ENCODE measurements around the gene KLHL13.

Gene KLHL13

GRCh38 chrX:118062817-118063615, 53.6 kb downstream of the KLHL13 start:
- H3K9me3 ChIP-seq (ENCODE audit: control insufficient read depth, insufficient read depth, low read length): peaks cover 6% of the 10 kb centered on the region
- no peaks in the 10 kb centered on the region for H3K36me3 ChIP-seq (ENCODE audit: control insufficient read depth, insufficient read depth, low read length)
- no peak overlapping the region for H3K9ac ChIP-seq (ENCODE audit: low read depth, low read length)
- H3K4me3 ChIP-seq (ENCODE audit: low read depth, low read length): no peak overlapping the region
- H3K27me3 ChIP-seq (ENCODE audit: control insufficient read depth, insufficient read depth, low read length): no peaks in the 10 kb centered on the region
- no peaks in the 10 kb centered on the region for H3K4me1 ChIP-seq (ENCODE audit: control insufficient read depth, insufficient read depth, low read length)

- peaks cover 6% of the 10 kb centered on the region for H3K9me3 ChIP-seq (ENCODE audit: control insufficient read depth, insufficient read depth, low read length)
- no peak overlapping the region for H3K4me3 ChIP-seq (ENCODE audit: low read depth, low read length)
- H3K4me1 ChIP-seq (ENCODE audit: control insufficient read depth, insufficient read depth, low read length): no peaks in the 10 kb centered on the region
- H3K27me3 ChIP-seq (ENCODE audit: control insufficient read depth, insufficient read depth, low read length): no peaks in the 10 kb centered on the region
- H3K9ac ChIP-seq (ENCODE audit: low read depth, low read length): no peak overlapping the region
- H3K36me3 ChIP-seq (ENCODE audit: control insufficient read depth, insufficient read depth, low read length): no peaks in the 10 kb centered on the region
Observed at GRCh38 chrX:118062048-118062789, 54.4 kb downstream of the KLHL13 start.

GRCh38 chrX:118058924-118059323, 57.7 kb downstream of the KLHL13 start:
- H3K4me1 ChIP-seq (ENCODE audit: control insufficient read depth, insufficient read depth, low read length): no peaks in the 10 kb centered on the region
- peaks cover 6% of the 10 kb centered on the region for H3K9me3 ChIP-seq (ENCODE audit: control insufficient read depth, insufficient read depth, low read length)
- no peaks in the 10 kb centered on the region for H3K36me3 ChIP-seq (ENCODE audit: control insufficient read depth, insufficient read depth, low read length)
- no peak overlapping the region for H3K9ac ChIP-seq (ENCODE audit: low read depth, low read length)
- H3K4me3 ChIP-seq (ENCODE audit: low read depth, low read length): no peak overlapping the region
- H3K27me3 ChIP-seq (ENCODE audit: control insufficient read depth, insufficient read depth, low read length): no peaks in the 10 kb centered on the region

GRCh38 chrX:118056870-118057269, 59.7 kb downstream of the KLHL13 start:
- no peak overlapping the region for H3K9ac ChIP-seq (ENCODE audit: low read depth, low read length)
- H3K9me3 ChIP-seq (ENCODE audit: control insufficient read depth, insufficient read depth, low read length): peaks cover 6% of the 10 kb centered on the region
- no peaks in the 10 kb centered on the region for H3K36me3 ChIP-seq (ENCODE audit: control insufficient read depth, insufficient read depth, low read length)
- H3K4me3 ChIP-seq (ENCODE audit: low read depth, low read length): no peak overlapping the region
- H3K27me3 ChIP-seq (ENCODE audit: control insufficient read depth, insufficient read depth, low read length): no peaks in the 10 kb centered on the region
- H3K4me1 ChIP-seq (ENCODE audit: control insufficient read depth, insufficient read depth, low read length): no peaks in the 10 kb centered on the region

- Histone ChIP-seq H3K4me3 (ENCODE audit: low read depth, low read length) (no peak overlapping the region), H3K27me3 (ENCODE audit: control insufficient read depth, insufficient read depth, low read length) (no peaks in the 10 kb centered on the region), H3K4me1 (ENCODE audit: control insufficient read depth, insufficient read depth, low read length) (no peaks in the 10 kb centered on the region), H3K9ac (ENCODE audit: low read depth, low read length) (no peak overlapping the region), H3K9me3 (ENCODE audit: control insufficient read depth, insufficient read depth, low read length) (no peaks in the 10 kb centered on the region), H3K36me3 (ENCODE audit: control insufficient read depth, insufficient read depth, low read length) (no peaks in the 10 kb centered on the region)
Observed at GRCh38 chrX:118049713-118050112, 66.9 kb downstream of the KLHL13 start.

- H3K36me3 ChIP-seq (ENCODE audit: control insufficient read depth, insufficient read depth, low read length): no peaks in the 10 kb centered on the region
- no peak overlapping the region for H3K4me3 ChIP-seq (ENCODE audit: low read depth, low read length)
- H3K9me3 ChIP-seq (ENCODE audit: control insufficient read depth, insufficient read depth, low read length): peaks cover 2% of the 10 kb centered on the region
- H3K9ac ChIP-seq (ENCODE audit: low read depth, low read length): no peak overlapping the region
- no peaks in the 10 kb centered on the region for H3K27me3 ChIP-seq (ENCODE audit: control insufficient read depth, insufficient read depth, low read length)
- H3K4me1 ChIP-seq (ENCODE audit: control insufficient read depth, insufficient read depth, low read length): no peaks in the 10 kb centered on the region
Observed at GRCh38 chrX:118047446-118048186, 69.0 kb downstream of the KLHL13 start.

GRCh38 chrX:118039591-118039990, 77.0 kb downstream of the KLHL13 start:
- Histone ChIP-seq H3K27me3 (ENCODE audit: control insufficient read depth, insufficient read depth, low read length) (no peaks in the 10 kb centered on the region), H3K4me3 (ENCODE audit: low read depth, low read length) (no peak overlapping the region), H3K4me1 (ENCODE audit: control insufficient read depth, insufficient read depth, low read length) (no peaks in the 10 kb centered on the region), H3K36me3 (ENCODE audit: control insufficient read depth, insufficient read depth, low read length) (no peaks in the 10 kb centered on the region), H3K9me3 (ENCODE audit: control insufficient read depth, insufficient read depth, low read length) (peaks cover 2% of the 10 kb centered on the region), H3K9ac (ENCODE audit: low read depth, low read length) (no peak overlapping the region)

- Histone ChIP-seq H3K27me3 (ENCODE audit: control insufficient read depth, insufficient read depth, low read length) (no peaks in the 10 kb centered on the region), H3K4me1 (ENCODE audit: control insufficient read depth, insufficient read depth, low read length) (no peaks in the 10 kb centered on the region), H3K36me3 (ENCODE audit: control insufficient read depth, insufficient read depth, low read length) (no peaks in the 10 kb centered on the region), H3K9ac (ENCODE audit: low read depth, low read length) (no peak overlapping the region), H3K9me3 (ENCODE audit: control insufficient read depth, insufficient read depth, low read length) (peaks cover 2% of the 10 kb centered on the region), H3K4me3 (ENCODE audit: low read depth, low read length) (no peak overlapping the region)
Observed at GRCh38 chrX:118038614-118039365, 77.8 kb downstream of the KLHL13 start.

- no peak overlapping the region for H3K4me3 ChIP-seq (ENCODE audit: low read depth, low read length)
- peaks cover 4% of the 10 kb centered on the region for H3K9me3 ChIP-seq (ENCODE audit: control insufficient read depth, insufficient read depth, low read length)
- H3K9ac ChIP-seq (ENCODE audit: low read depth, low read length): no peak overlapping the region
- H3K36me3 ChIP-seq (ENCODE audit: control insufficient read depth, insufficient read depth, low read length): no peaks in the 10 kb centered on the region
- H3K27me3 ChIP-seq (ENCODE audit: control insufficient read depth, insufficient read depth, low read length): no peaks in the 10 kb centered on the region
- H3K4me1 ChIP-seq (ENCODE audit: control insufficient read depth, insufficient read depth, low read length): no peaks in the 10 kb centered on the region
Observed at GRCh38 chrX:118026631-118027030, 90.0 kb downstream of the KLHL13 start.

GRCh38 chrX:118025226-118025625, 91.4 kb downstream of the KLHL13 start:
- Histone ChIP-seq H3K9me3 (ENCODE audit: control insufficient read depth, insufficient read depth, low read length) (peaks cover 4% of the 10 kb centered on the region), H3K9ac (ENCODE audit: low read depth, low read length) (no peak overlapping the region), H3K36me3 (ENCODE audit: control insufficient read depth, insufficient read depth, low read length) (no peaks in the 10 kb centered on the region), H3K4me3 (ENCODE audit: low read depth, low read length) (no peak overlapping the region), H3K4me1 (ENCODE audit: control insufficient read depth, insufficient read depth, low read length) (no peaks in the 10 kb centered on the region), H3K27me3 (ENCODE audit: control insufficient read depth, insufficient read depth, low read length) (no peaks in the 10 kb centered on the region)

- Histone ChIP-seq H3K36me3 (ENCODE audit: control insufficient read depth, insufficient read depth, low read length) (no peaks in the 10 kb centered on the region), H3K9ac (ENCODE audit: low read depth, low read length) (no peak overlapping the region), H3K4me3 (ENCODE audit: low read depth, low read length) (no peak overlapping the region), H3K9me3 (ENCODE audit: control insufficient read depth, insufficient read depth, low read length) (peaks cover 4% of the 10 kb centered on the region), H3K27me3 (ENCODE audit: control insufficient read depth, insufficient read depth, low read length) (no peaks in the 10 kb centered on the region), H3K4me1 (ENCODE audit: control insufficient read depth, insufficient read depth, low read length) (no peaks in the 10 kb centered on the region)
Observed at GRCh38 chrX:118024482-118024881, 92.1 kb downstream of the KLHL13 start.
